K562 (cell line): ENCODE data around the gene XPOT. TPM values are rescaled to one million over a fixed set of nuclear protein-coding genes. Genes with fewer than 3 reads are reported as not detected.
A peak's percentile ranks its signal among the peaks of the same experiment; 100 is the strongest.

Experiments used
- ATAC-seq: fragments of 200-7000 bp; cut with Tn5 transposase; 3 replicates; pipeline ENCODE4 v1.9.1; 2020; ENCODE audit warnings: moderate library complexity
- BruUV-seq: library from RNA; stranded (reverse); fragments of 400-500 nt; replicated peaks from 2 replicates; lab custom pipeline; 2021; lab: Mats Ljungman, UMichigan
- CTCF ChIA-PET: fragments of 300-600 bp; formaldehyde crosslinking; extraction: SDS; loops from one replicate; lab custom pipeline; 2021; ENCODE audit warnings: low intra/inter-chr PET ratio; lab: Yijun Ruan, JAX
- POLR2A ChIA-PET: fragments of 300-600, 350-650 bp; sonication (Branson Sonifier 250); formaldehyde crosslinking; extraction: SDS; loops from one replicate; lab custom pipeline; 2021; ENCODE audit warnings: antibody characterized with exemption, inconsistent platforms; lab: Yijun Ruan, JAX
- DNase-seq, 4 experiments: peaks; one replicate each; pipeline versions ENCODE4 v3.0.0 to v3.0.0-alpha.2; 2011 to 2018; ENCODE audit warnings: low spot score in 3 of 4, mixed read lengths in 3 of 4; ENCODE audit errors: extremely low read depth in 1 of 4
- FAIRE-seq: peaks from 2 replicates; lab custom pipeline; 2011; peaks lifted over from hg19 to GRCh38; lab: Jason Lieb, UNC
- H2AFZ ChIP-seq: 2 replicates; pipeline ENCODE4 v1.6.0; 2011; ENCODE audit warnings: low read depth, low read length, control low read depth, inconsistent platforms
- H3K27ac ChIP-seq: fragments of 200-600 bp; 3 replicates; pipeline ENCODE4 v1.8.0; 2011; ENCODE audit warnings: low read depth, mild to moderate bottlenecking, control low read depth, inconsistent platforms, low read length, moderate library complexity, mixed read lengths; ENCODE audit errors: extremely low read depth
- H3K27me3 ChIP-seq, 2 experiments: fragments of 300-600 bp in 1 of 2; 2 replicates in 1 of 2; 3 replicates in 1 of 2; pipeline versions ENCODE4 v1.6.0 to v1.8.0; 2011; ENCODE audit warnings: inconsistent platforms in 2 of 2, low read length in 2 of 2, mild to moderate bottlenecking in 1 of 2, mixed read lengths in 1 of 2, moderate library complexity in 1 of 2; ENCODE audit not compliant: control insufficient read depth in 2 of 2, insufficient read depth in 2 of 2
- H3K36me3 ChIP-seq: fragments of 300-600 bp; 3 replicates; pipeline ENCODE4 v1.8.0; 2011; ENCODE audit warnings: mild to moderate bottlenecking, low read length, inconsistent platforms; ENCODE audit not compliant: control insufficient read depth, insufficient read depth
- H3K4me1 ChIP-seq, 2 experiments: fragments of 200-600 bp in 1 of 2; replicated peaks in 1 of 2; 2 replicates in 1 of 2; 3 replicates in 1 of 2; pipeline versions ENCODE4 v1.5.1 to v1.8.0; 2011; ENCODE audit warnings: inconsistent platforms in 2 of 2, low read length in 2 of 2, mild to moderate bottlenecking in 1 of 2, mixed read lengths in 1 of 2, moderate library complexity in 1 of 2; ENCODE audit not compliant: control insufficient read depth in 2 of 2, insufficient read depth in 2 of 2
- H3K4me2 ChIP-seq: 2 replicates; pipeline ENCODE4 v1.6.1; 2011; ENCODE audit warnings: low read length, control low read depth, inconsistent platforms, mixed read lengths; ENCODE audit not compliant: insufficient read depth
- H3K4me3 ChIP-seq: fragments of 200-600 bp; sonication (generic), shearing (Covaris generic); 2 replicates; pipeline ENCODE4 v1.5.1; 2016; ENCODE audit warnings: control low read depth, inconsistent platforms
- H3K79me2 ChIP-seq: fragments of 200-600 bp; 3 replicates; pipeline ENCODE4 v1.8.0; 2011; ENCODE audit warnings: low read length, inconsistent platforms; ENCODE audit not compliant: control insufficient read depth, insufficient read depth
- H3K9ac ChIP-seq, 2 experiments: 2 replicates each; pipeline versions ENCODE4 v1.6.0 to v1.6.1; 2011; ENCODE audit warnings: low read depth in 2 of 2, low read length in 2 of 2, control low read depth in 1 of 2, inconsistent platforms in 1 of 2, mild to moderate bottlenecking in 1 of 2, mixed read lengths in 1 of 2; ENCODE audit not compliant: insufficient read depth in 1 of 2
- H3K9me1 ChIP-seq: one replicate; pipeline ENCODE4 v1.6.0; 2011; ENCODE audit warnings: inconsistent platforms, mild to moderate bottlenecking, low read length, moderate library complexity; ENCODE audit not compliant: control insufficient read depth, insufficient read depth
- H3K9me3 ChIP-seq: replicated peaks from 2 replicates; pipeline ENCODE4 v1.5.1; 2011; ENCODE audit warnings: low read depth, low read length, inconsistent platforms; ENCODE audit not compliant: control insufficient read depth, insufficient read depth
- H4K20me1 ChIP-seq: replicated peaks from 2 replicates; pipeline ENCODE4 v1.6.1; 2011; ENCODE audit warnings: low read length, inconsistent platforms, mixed read lengths; ENCODE audit not compliant: control insufficient read depth, insufficient read depth
- ASH1L ChIP-seq: fragments of 450-650 bp; IDR thresholded peaks from 2 replicates; pipeline ENCODE4 v1.6.1; 2018; ENCODE audit warnings: borderline replicate concordance, mild to moderate bottlenecking, low read depth; ENCODE audit not compliant: partially characterized antibody
- BRF1 ChIP-seq: IDR thresholded peaks from 3 replicates; pipeline ENCODE4 v1.6.1; 2011; ENCODE audit warnings: borderline replicate concordance, mild to moderate bottlenecking; ENCODE audit not compliant: insufficient read length; ENCODE audit errors: extremely low read depth
- CHD7 ChIP-seq: fragments of 200-600 bp; sonication (generic); IDR thresholded peaks from one replicate; pipeline ENCODE4 v1.6.1; 2012; ENCODE audit warnings: mild to moderate bottlenecking, low read depth, low read length, inconsistent platforms
- HMBOX1 ChIP-seq: sonication (generic); IDR thresholded peaks from 2 replicates; pipeline ENCODE4 v1.6.1; 2016
- RBM25 ChIP-seq: fragments of 200-400 bp; formaldehyde crosslinking; IDR thresholded peaks from 2 replicates; pipeline ENCODE4 v1.6.1; 2018; ENCODE audit warnings: low read length, low read depth, moderate library complexity; ENCODE audit not compliant: severe bottlenecking
- SAFB2 ChIP-seq: fragments of 200-400 bp; formaldehyde crosslinking; IDR thresholded peaks from 2 replicates; pipeline ENCODE4 v1.6.1; 2018; ENCODE audit warnings: borderline replicate concordance, low read length, low read depth, moderate library complexity; ENCODE audit not compliant: severe bottlenecking
- ZSCAN29 ChIP-seq: fragments of 450-650 bp; IDR thresholded peaks from 2 replicates; pipeline ENCODE4 v1.6.1; 2017
- in situ Hi-C: fragments of 300-500 bp; cut with MboI; formaldehyde crosslinking; loops from 4 replicates; pipeline ENCODE4 v1.15.0; 2018; ENCODE audit warnings: inconsistent platforms, mixed read lengths
- intact Hi-C: fragments of 100-400 bp; cut with micrococcal nuclease; formaldehyde crosslinking; loops from 2 replicates; pipeline ENCODE4 v1.14.2; 2022
- polyA plus RNA-seq, 8 experiments: library from polyadenylated mRNA; depleted of rRNA in 4 of 8; stranded (reverse) in 5 of 8; unstranded in 3 of 8; fragments of >200 nt; fragmentation: Nextera tagmentation in 2 of 8; fragmentation: Illumina TruSeq in 1 of 8; extraction: Ambion mirVana in 2 of 8; extraction: Trizol in 1 of 8; gene quantifications; 2 replicates each; pipeline versions ENCODE4 v1.2.1 to v1.2.3, GENCODE V29; 2011 to 2014; ENCODE audit warnings: inconsistent platforms in 1 of 8, missing spikeins in 1 of 8
- total RNA-seq, 7 experiments: library from RNA; depleted of rRNA in 6 of 7; stranded (reverse); fragments of >200 nt in 6 of 7; fragmentation: Illumina TruSeq in 2 of 7; extraction: Trizol in 2 of 7; gene quantifications; 2 replicates each; pipeline versions ENCODE4 v1.2.1 to v1.2.3, GENCODE V29; 2011 to 2021; ENCODE audit warnings: low replicate concordance in 1 of 7

Gene XPOT
- total and polyA plus RNA-seq, 9 of the 15 experiments (the other 6 are each of a cell fraction or from before 2014, with no cell fraction given): 26.2 to 192 (median 102) TPM

GRCh38 chr12:64456119-64456518, 51.9 kb downstream of the XPOT start:
- FAIRE-seq: no peak
- Histone ChIP-seq H4K20me1 (no peaks in the 10 kb centered on the region), H3K27ac (peak overlapping the region; percentile 77), H3K9me1 (no peaks in the 10 kb centered on the region), H3K9me3 (no peaks in the 10 kb centered on the region), H3K4me1 (peaks cover 19 to 21% of the 10 kb centered on the region in 2 experiments), H2AFZ (no peak overlapping the region), H3K27me3 (no peaks in the 10 kb centered on the region), H3K4me3 (no peak overlapping the region), H3K9ac (peak overlapping the region in 1 of 2 experiments; percentile 54; a peak in 2 of 4 replicates), H3K79me2 (peaks cover 92% of the 10 kb centered on the region), H3K36me3 (peaks cover 38% of the 10 kb centered on the region), H3K4me2 (peak overlapping the region; percentile 61)
- POLR2A ChIA-PET: interaction anchor here (0.6 to 2.0 kb wide), 5 partner anchors 9 to 223 kb away, joined by 3 to 7 read pairs (median 3); no protein-coding TSS in a partner anchor
- CTCF ChIA-PET: no interaction called here
- no peak for DNase-seq
- in situ Hi-C loops: no loop called here
- no peak for ATAC-seq
- TF ChIP-seq BRF1 (no peak), RBM25 (no peak), CHD7 (no peak), ASH1L (no peak), HMBOX1 (peak; percentile 18; the same call in 1 of the 2 replicates), SAFB2 (no peak), ZSCAN29 (no peak)
- intact Hi-C loops: no loop called here
- TSS peak; percentile 1 for BruUV-seq
